ENCODE data around the gene PACRG.

GRCh38 chr6:163319609-163320366 lies 592.0 kb downstream of the PACRG start:
- TF ChIP-seq CTCF (IDR thresholded peaks at IDR 0.05 in 4 of 5, conservative IDR thresholded peaks at IDR 0.05 in 1 of 5) (no peak), POLR2A (IDR thresholded peaks at IDR 0.05) (no peak)

Measured in gastrocnemius medialis (tissue), 4 donors.